Natural killer cell (primary cell): ENCODE data around the gene NSUN4. TPM values are rescaled to one million over a fixed set of nuclear protein-coding genes. Genes with fewer than 3 reads are reported as not detected.

Experiments used
- ATAC-seq, 3 donors: fragments of 150-1000 bp in 2 of 3; fragments of 200-7000 bp in 1 of 3; cut with Tn5 transposase; 1 replicate in 1 of 3; 2 replicates in 2 of 3; pipeline ENCODE4 v1.10.0; 2021; ENCODE audit warnings: mild to moderate bottlenecking in 2 of 3, moderate library complexity in 2 of 3
- DNase-seq, 2 donors: peaks; one replicate each; pipeline versions ENCODE4 v3.0.0 to v3.0.0-alpha.2; 2013 to 2021; ENCODE audit warnings: mixed read lengths in 1 of 2
- H3K27ac ChIP-seq: one replicate; pipeline ENCODE4 v1.5.1; 2013; ENCODE audit warnings: mild to moderate bottlenecking, low read length
- H3K27me3 ChIP-seq: one replicate; pipeline ENCODE4 v1.6.1; 2013; ENCODE audit warnings: low read length; ENCODE audit not compliant: control insufficient read depth, insufficient read depth
- H3K36me3 ChIP-seq: one replicate; pipeline ENCODE4 v1.6.1; 2013; ENCODE audit warnings: low read length; ENCODE audit not compliant: control insufficient read depth, insufficient read depth
- H3K4me1 ChIP-seq: one replicate; pipeline ENCODE4 v1.6.1; 2013; ENCODE audit warnings: low read length; ENCODE audit not compliant: control insufficient read depth, insufficient read depth
- H3K4me3 ChIP-seq: one replicate; pipeline ENCODE4 v1.5.1; 2013; ENCODE audit warnings: low read length
- H3K9me3 ChIP-seq: one replicate; pipeline ENCODE4 v1.6.1; 2013; ENCODE audit warnings: low read length; ENCODE audit not compliant: control insufficient read depth, insufficient read depth
- H3K27ac Mint-ChIP-seq, 2 donors: one replicate each; pipeline ENCODE4 v1.8.0; 2022; ENCODE audit warnings: mild to moderate bottlenecking in 2 of 2, mixed read lengths in 2 of 2, moderate library complexity in 1 of 2
- H3K27me3 Mint-ChIP-seq, 2 donors: one replicate each; pipeline ENCODE4 v1.8.0; 2022; ENCODE audit warnings: low read depth in 2 of 2, mixed read lengths in 2 of 2
- H3K36me3 Mint-ChIP-seq: one replicate; pipeline ENCODE4 v1.8.0; 2022; ENCODE audit warnings: mixed read lengths
- H3K4me1 Mint-ChIP-seq, 2 donors: one replicate each; pipeline ENCODE4 v1.8.0; 2022; ENCODE audit warnings: mixed read lengths in 2 of 2
- H3K4me3 Mint-ChIP-seq: one replicate; pipeline ENCODE4 v1.8.0; 2022; ENCODE audit warnings: mild to moderate bottlenecking, moderate library complexity, mixed read lengths
- H3K9me3 Mint-ChIP-seq, 2 donors: one replicate each; pipeline ENCODE4 v1.8.0; 2022; ENCODE audit warnings: mixed read lengths in 2 of 2
- WGBS: methylation state at CpG from one replicate; pipeline ENCODE4 v1.1.7; 2013; ENCODE audit warnings: missing lambda C conversion rate; ENCODE audit not compliant: insufficient coverage; 5-methylcytosine and 5-hydroxymethylcytosine counted together
- intact Hi-C: fragments of 100-400 bp; cut with micrococcal nuclease; formaldehyde crosslinking; loops from one replicate; pipeline ENCODE4 v1.14.2; 2022
- total RNA-seq, 4 donors: library from RNA; stranded (reverse); fragments of 120-200 nt in 1 of 4; gene quantifications; one replicate each; pipeline versions ENCODE4 v1.2.3 to v1.2.4, GENCODE V29; 2013 to 2022
- TF ChIP-seq, protein P1 (sequence below): fragments of 200-600 bp; IDR thresholded peaks from one replicate; pipeline ENCODE4 v1.8.0; 2022; ENCODE audit warnings: antibody characterized with exemption

The NSUN4 gene
- total RNA-seq, 3 donors from 2014 or later (not counting 1 experiment from before 2014, with no cell fraction given) = 25.9 to 41.0 (median 36.3) TPM

DNA sequence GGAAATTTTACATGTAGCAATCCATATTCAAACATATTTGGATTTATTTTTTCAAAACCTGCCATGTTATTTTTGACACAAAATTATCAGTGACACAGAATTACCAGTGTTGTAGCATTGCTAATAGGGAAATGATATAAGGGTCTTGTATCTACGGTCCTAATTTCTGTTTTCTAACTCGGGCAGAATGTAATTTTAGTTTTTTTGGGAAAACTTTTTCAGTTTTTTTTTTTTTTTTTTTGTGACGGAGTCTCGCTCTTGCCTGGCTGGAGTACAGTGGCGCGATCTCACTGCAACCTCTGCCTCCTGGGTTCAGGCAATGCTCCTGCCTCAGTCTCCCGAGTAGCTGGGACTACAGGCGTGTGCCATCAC is 34.5 kb upstream of the NSUN4 start:
- peaks cover 32 to 48% of the 10 kb centered on the region in 2 donors for H3K4me1 Mint-ChIP-seq
- intact Hi-C loops = no loop called here
- no peak overlapping the region for H3K27ac Mint-ChIP-seq
- Histone ChIP-seq H3K27me3 (no peaks in the 10 kb centered on the region), H3K36me3 (peaks cover 8% of the 10 kb centered on the region), H3K9me3 (no peaks in the 10 kb centered on the region), H3K27ac (no peak overlapping the region), H3K4me3 (no peak overlapping the region), H3K4me1 (peaks cover 27% of the 10 kb centered on the region)
- H3K4me3 Mint-ChIP-seq = peak overlapping the region; percentile 6
- H3K36me3 Mint-ChIP-seq = peaks cover 7% of the 10 kb centered on the region
- 89% methylated on average over 8 of the region's 8 CpGs for WGBS
- DNase-seq = no peak
- TF ChIP-seq, protein P1, sequence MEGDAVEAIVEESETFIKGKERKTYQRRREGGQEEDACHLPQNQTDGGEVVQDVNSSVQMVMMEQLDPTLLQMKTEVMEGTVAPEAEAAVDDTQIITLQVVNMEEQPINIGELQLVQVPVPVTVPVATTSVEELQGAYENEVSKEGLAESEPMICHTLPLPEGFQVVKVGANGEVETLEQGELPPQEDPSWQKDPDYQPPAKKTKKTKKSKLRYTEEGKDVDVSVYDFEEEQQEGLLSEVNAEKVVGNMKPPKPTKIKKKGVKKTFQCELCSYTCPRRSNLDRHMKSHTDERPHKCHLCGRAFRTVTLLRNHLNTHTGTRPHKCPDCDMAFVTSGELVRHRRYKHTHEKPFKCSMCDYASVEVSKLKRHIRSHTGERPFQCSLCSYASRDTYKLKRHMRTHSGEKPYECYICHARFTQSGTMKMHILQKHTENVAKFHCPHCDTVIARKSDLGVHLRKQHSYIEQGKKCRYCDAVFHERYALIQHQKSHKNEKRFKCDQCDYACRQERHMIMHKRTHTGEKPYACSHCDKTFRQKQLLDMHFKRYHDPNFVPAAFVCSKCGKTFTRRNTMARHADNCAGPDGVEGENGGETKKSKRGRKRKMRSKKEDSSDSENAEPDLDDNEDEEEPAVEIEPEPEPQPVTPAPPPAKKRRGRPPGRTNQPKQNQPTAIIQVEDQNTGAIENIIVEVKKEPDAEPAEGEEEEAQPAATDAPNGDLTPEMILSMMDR = no peak
- ATAC-seq = no peak
- H3K9me3 Mint-ChIP-seq = no peaks in the 10 kb centered on the region
- no peaks in the 10 kb centered on the region for H3K27me3 Mint-ChIP-seq

DNA sequence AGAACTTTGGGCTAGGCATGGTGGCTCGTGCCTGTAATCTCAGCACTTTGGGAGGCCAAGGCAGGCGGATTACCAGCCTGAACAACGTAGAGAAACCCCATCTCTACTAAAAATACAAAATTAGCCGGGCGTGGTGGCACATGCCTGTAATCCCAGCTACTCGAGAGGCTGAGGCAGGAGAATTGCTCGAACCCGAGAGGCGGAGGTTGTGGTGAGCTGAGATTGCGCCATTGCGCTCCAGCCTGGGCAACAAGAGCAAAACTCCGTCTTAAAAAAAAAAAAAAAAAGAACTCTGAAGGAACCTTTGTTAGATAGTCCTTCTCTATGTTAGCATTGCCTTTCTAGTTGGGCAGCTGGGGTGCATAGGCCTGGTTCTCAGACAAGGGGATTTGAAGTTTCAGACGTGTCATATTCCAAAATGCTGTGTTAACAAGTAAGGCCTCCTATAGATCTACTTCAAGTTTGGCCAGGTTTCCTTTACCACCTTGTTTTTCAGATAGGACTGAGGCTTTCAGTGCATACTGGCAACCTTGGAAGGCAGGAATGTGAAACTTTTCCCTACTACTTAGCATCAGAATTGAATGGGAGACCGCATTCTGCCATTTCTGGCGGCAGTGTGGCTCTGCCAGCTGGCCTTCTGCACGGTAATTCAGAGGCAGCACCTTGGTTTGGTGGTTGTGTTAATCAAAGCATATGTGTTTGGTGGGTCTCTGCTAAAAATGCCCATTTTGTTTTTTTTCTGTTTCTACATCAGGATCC is 31.0 kb upstream of the NSUN4 start:
- Histone ChIP-seq H3K27ac (no peak overlapping the region), H3K9me3 (no peaks in the 10 kb centered on the region), H3K27me3 (no peaks in the 10 kb centered on the region), H3K4me1 (peaks cover 7% of the 10 kb centered on the region), H3K36me3 (peaks cover 35% of the 10 kb centered on the region), H3K4me3 (no peak overlapping the region)
- ATAC-seq (no peak), DNase-seq (no peak)
- intact Hi-C loops = no loop called here
- H3K27me3 Mint-ChIP-seq = no peaks in the 10 kb centered on the region
- peaks cover 17 to 20% of the 10 kb centered on the region in 2 donors for H3K4me1 Mint-ChIP-seq
- peak overlapping the region in 1 of 2 donors; percentile 1 for H3K27ac Mint-ChIP-seq
- H3K4me3 Mint-ChIP-seq = no peak overlapping the region
- WGBS = 92% methylated on average over 15 of the region's 16 CpGs
- H3K36me3 Mint-ChIP-seq = peaks cover 7% of the 10 kb centered on the region
- TF ChIP-seq, protein P1 = no peak
- no peaks in the 10 kb centered on the region for H3K9me3 Mint-ChIP-seq

DNA sequence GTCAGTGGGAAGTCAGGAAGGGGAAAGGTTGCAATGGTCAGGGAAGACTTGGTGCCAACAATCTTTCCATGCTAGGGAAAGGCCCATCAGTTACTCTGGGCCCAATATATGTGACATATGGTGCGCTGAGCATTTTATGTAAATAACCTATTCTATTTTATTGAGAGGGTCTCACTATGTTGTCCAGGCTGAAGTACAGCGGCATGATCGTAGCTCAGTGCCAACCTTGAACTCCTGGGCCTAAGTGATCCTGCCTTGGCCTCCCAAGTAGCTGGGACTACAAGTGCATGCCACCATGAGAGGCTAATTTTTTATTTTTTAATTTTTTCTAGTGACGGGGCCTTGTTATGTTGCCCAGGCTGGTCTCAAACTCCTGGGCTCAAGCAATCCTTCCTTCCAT is 30.3 kb upstream of the NSUN4 start:
- Histone ChIP-seq H3K4me3 (no peak overlapping the region), H3K4me1 (no peaks in the 10 kb centered on the region), H3K27ac (no peak overlapping the region), H3K9me3 (no peaks in the 10 kb centered on the region), H3K27me3 (no peaks in the 10 kb centered on the region), H3K36me3 (peaks cover 39% of the 10 kb centered on the region)
- no peaks in the 10 kb centered on the region for H3K9me3 Mint-ChIP-seq
- TF ChIP-seq, protein P1 = no peak
- no peak overlapping the region for H3K4me3 Mint-ChIP-seq
- ATAC-seq (no peak), DNase-seq (no peak)
- WGBS = 97% methylated on average over 4 of the region's 4 CpGs
- peaks cover 7% of the 10 kb centered on the region for H3K36me3 Mint-ChIP-seq
- peaks cover 17 to 20% of the 10 kb centered on the region in 2 donors for H3K4me1 Mint-ChIP-seq
- H3K27me3 Mint-ChIP-seq = no peaks in the 10 kb centered on the region
- no peak overlapping the region for H3K27ac Mint-ChIP-seq
- intact Hi-C loops = no loop called here
